NCI-H524 (cell line): ENCODE results near the gene TMEM132C.

ENCODE experiments used
- DNase-seq, 2 experiments: peaks; one replicate each; lab custom pipeline; 2025; lab: John Stamatoyannopoulos, UW

TMEM132C gene

DNA sequence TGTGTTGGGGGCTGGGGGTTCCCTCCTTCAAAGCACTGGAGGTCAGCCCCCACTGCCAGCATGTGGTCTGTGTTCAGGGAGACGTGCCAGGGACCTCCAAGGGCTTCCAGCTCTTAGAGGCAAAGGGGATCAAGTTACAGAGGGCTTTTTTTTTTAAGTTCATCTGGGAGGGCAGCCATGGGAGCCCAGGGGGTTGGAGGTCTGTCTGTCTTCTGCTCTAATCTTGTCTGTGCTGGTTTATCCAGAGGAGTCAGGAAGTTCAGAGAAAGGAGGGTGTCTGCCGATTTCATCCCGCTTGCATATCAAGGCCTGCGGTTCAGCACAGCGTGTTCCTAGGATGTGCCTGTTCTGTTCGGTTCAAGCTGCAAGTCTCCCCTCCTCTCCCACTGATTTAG lies 72.2 kb downstream of the TMEM132C start:
- no peak for DNase-seq

DNA sequence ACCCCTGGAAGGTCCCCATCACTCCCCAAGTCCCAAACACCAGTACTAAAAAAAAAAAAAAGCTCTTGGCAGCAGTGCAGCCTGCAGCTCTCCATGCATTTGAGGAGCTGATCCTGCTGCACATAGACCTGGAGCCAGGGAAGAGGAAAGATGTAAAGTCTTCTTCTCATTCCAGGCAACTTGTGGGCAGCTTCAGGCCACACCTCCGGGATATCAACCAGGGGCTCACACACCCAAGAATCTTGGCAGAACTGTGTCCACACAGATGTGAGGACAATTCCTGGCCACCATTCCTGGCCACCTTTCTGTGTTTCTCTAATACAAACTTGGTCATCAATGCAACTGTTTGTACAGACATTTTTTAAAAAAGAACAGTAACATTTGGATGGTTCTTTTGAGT lies 72.7 kb downstream of the TMEM132C start:
- no peak for DNase-seq

- DNase-seq, result no peak
Measured at GRCh38 chr12:128353301-128353700, 86.3 kb downstream of the TMEM132C start.

GRCh38 chr12:128356547-128356946 lies 89.6 kb downstream of the TMEM132C start:
- DNase-seq, result no peak

- DNase-seq, result no peak
Measured at GRCh38 chr12:128361400-128361995, 94.5 kb downstream of the TMEM132C start.

DNA sequence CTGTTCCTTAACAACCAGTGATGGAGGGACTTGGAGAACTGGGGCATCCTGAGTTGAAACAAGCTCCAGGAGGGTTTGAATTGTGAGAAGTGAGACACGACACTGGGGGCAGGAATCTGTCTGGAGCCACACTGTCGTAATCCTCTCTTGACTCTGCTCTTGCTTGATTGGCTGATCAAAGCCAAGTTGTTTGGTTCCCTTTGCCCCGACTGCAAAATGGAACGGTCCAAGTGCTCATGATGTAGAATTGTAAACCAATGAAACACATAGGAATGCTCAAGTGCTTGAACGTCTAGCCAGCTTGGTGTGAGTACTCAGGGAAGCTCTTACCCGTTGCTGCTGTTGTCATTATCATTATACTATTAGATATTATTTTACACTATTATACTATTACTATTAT lies 98.1 kb downstream of the TMEM132C start:
- DNase-seq, result peak in 1 of 2 experiments; percentile 35

DNA sequence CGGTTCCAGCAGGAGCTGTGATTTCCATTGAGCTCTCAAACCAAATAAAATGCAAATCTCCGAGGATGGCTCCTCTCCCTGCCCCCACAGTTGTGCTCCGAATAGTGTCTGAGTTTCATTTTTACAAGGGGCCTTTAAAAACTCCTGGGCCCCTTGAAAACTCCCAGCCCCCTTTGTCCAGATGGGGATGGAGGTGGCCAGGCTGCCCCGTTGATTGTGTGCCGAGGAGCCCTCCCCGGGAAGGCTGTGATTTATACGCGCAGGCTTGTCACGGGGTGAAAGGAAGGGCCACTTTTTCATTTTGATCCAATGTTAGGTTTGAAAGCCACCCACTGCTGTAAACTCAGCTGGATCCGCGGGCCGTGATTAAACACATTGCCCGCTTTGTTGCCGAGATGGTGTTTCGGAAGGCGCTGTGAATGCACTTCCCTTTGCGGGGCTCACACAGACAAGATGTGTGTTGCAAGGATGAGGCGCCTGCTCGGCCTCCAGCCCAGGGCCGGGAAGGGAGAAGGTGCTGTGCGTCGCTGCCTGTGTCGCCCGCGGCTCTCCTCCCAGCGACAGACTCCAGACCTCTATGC lies 98.8 kb downstream of the TMEM132C start:
- DNase-seq, result peak in 1 of 2 experiments; percentile 35

GRCh38 chr12:128367961-128368360 lies 101.0 kb downstream of the TMEM132C start:
- no peak for DNase-seq

GRCh38 chr12:128381541-128381940 lies 114.6 kb downstream of the TMEM132C start:
- peak; percentile 38 to 79 for DNase-seq

GRCh38 chr12:128381946-128382345 lies 115.0 kb downstream of the TMEM132C start:
- DNase-seq, result no peak

DNA sequence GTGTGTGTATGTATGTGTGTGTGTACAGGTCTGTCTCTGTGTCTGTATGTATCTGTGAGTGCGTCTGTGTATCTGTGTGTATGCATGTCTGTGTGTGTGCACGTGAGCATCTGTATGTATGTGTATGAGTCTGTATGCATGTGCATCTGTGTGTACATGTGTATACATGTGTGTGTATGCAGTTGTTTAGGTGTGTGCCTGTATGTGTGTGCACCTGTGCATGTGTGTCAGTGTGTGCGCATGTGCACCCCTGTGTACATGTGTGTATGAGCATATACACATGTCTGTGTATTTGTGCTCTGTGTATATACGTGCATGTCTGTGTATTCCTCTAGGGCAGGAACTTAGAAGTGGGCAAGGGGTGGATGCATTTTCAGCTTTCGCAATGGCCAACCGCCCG lies 116.0 kb downstream of the TMEM132C start:
- DNase-seq, result no peak

- DNase-seq, result no peak
Measured at GRCh38 chr12:128383357-128383937, 116.5 kb downstream of the TMEM132C start.

- DNase-seq, result no peak
Measured at GRCh38 chr12:128385736-128386135, 118.8 kb downstream of the TMEM132C start.

DNA sequence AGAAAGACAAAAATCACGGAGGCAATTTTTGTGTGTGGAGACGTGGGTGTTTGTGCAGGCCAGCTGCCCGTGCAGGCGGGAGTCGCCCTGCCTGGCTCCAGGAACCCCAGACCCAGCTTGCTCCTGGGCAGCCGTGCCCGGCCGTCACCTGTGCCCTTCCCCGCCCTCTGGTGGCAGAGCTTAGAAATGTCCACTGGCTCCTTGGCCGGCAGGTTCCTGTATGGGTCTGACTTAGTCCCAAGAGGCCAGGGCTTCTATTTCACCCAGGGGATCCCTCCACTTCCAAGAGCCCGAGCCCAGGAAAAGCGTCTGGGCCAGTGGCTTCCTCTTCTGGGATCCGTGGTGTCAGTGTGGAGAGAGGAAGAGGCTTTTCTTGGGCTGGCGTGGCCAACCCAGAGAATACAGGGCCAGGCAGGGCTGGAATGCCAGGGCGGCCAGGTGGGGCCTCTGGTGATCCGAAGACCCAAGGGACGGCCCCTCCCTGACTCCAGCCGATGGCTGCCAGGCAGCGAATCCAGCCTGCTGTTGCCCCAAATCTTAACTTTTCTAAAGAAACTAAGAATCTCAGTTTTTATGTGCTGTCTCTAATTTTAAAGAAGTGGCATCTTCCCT lies 120.9 kb downstream of the TMEM132C start:
- peak in 1 of 2 experiments; percentile 52 for DNase-seq

DNA sequence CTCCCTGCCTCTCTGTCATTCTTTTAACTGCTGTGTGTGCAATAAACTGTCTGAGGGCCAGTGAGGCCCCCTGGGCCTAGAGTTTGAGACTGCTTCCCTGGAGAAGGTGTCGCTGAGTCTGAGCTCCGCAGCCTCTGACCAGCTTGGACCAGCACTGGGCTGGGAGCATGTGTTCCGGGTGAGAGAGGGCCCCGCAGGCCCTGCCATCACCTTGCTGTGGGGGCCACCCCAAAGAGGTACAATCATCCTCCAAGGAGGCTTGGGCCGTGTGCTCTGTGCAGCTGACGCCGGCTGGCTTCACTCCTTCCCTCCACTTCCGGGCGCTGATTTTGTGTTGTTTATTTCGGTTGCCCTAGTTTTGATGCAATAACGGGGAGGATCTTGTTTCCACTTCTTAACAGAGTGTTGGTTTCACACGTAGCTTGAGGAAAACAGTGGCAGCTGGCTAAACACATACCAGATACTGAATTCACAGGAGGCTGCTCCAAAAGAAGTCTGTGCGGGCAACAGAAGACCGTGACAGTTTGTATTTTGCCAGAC lies 121.6 kb downstream of the TMEM132C start:
- peak; percentile 19 to 72 for DNase-seq

DNA sequence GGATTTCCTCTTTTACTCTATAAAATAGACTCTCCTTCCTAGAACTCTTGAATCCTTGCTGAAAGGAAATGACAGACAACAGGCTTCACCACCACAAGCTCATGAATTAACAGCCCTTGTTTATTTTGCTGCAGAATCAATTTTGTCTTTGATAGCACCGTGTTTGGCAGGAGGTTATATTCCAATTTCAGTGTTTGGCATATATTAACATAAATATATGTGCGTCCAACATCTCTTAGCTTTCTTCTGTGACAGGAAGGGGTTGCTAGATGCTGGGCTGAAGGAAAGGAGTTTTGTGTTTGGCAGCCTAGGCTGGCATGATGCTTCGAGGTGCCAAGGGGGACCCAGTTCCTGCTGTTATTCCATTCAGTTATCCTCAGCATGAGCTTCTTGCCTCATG lies 126.4 kb downstream of the TMEM132C start:
- no peak for DNase-seq

DNA sequence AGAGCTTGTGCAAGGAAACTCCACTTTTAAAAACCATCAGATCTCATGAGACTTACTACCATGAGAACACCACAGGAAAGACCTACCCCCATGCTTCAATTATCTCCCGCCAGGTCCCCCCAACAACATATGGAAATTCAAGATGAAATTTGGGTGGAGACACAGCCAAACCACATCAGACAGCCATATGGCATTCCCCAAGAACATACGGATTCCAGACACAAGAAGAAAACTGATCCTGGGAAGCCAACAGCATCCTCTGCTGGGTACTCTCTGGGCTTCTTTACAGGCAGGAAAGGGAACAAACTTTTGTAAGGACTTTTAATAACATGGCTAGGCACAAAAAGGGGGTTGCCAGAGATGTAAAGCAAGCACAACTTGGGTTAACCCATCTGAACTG lies 127.2 kb downstream of the TMEM132C start:
- DNase-seq, result peak; percentile 8 to 52

DNA sequence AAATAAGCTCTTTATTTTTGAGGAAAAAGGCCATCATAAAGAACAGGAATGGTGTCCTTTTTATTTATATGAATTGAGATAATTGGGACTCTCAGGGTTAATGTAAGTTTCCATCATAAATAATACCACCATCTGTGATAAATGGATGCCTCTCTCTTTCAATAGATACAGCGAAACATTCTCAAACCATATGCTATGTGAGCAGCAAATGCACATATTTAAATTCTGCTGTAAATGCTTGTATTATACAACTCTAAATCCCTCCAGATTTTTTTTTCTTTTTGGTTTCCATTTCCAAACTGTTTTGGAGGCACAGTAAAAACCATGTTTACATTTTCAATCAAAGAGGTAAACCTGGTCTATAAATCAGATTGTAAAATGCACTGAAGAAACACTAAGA lies 132.3 kb downstream of the TMEM132C start:
- DNase-seq, result no peak

GRCh38 chr12:128402486-128403243 lies 135.7 kb downstream of the TMEM132C start:
- no peak for DNase-seq

DNA sequence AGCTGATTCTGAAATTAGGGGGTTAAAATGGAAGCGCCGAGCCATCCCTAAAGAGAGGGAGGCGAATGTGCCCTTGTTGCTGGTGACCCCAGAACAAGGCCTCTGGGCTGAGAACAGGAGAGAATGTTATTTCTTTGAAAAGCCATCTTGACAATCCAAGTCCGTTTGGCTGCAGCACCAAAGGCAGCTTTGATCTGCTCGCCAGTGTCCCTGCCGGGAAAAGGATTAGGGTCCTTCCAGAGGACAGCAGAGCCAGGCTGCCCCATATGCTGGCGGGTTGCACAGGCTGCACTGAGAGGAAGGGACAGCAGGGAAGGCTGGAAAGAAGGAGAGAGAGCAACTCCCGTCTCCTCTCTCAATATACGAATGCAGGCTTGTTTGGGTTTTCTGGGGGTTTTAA lies 141.7 kb downstream of the TMEM132C start:
- no peak for DNase-seq

- no peak for DNase-seq
Measured at GRCh38 chr12:128415036-128415560, 148.1 kb downstream of the TMEM132C start.

DNA sequence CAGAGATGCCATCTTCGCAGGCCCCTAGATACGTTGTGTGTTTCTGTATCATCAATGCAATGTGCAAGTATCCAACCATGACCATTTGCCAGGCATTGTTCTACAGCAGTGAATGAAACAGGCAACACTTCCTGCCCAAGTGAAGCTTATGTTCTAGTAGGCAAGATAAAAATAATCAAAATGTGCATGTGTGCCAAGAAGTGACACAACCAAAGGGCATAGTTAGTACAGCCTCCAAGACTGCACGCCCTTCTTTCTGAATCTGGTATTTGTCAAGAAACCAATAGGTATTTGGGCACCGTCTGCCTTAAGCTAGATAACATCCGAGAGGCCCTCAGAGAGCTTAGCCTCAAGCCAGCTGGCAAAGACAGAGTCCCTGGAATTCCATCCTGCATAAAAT lies 152.0 kb downstream of the TMEM132C start:
- DNase-seq, result no peak
